GM12878 (cell line): Measurements from ENCODE around the gene HDAC5. TPM values are rescaled to one million over a fixed set of nuclear protein-coding genes. Genes with fewer than 3 reads are reported as not detected.

Source experiments
- ATAC-seq: fragments of 200-7000 bp; cut with Tn5 transposase; 3 replicates; pipeline ENCODE4 v1.9.1; 2020; ENCODE audit warnings: mild to moderate bottlenecking, moderate library complexity
- BruUV-seq: library from RNA; stranded (reverse); fragments of 400-500 nt; replicated peaks from 2 replicates; lab custom pipeline; 2021; lab: Mats Ljungman, UMichigan
- CTCF ChIA-PET: fragments of 300-600 bp; sonication (Branson Sonifier 250); formaldehyde crosslinking; extraction: SDS; loops from one replicate; lab custom pipeline; 2021; ENCODE audit warnings: inconsistent platforms; lab: Yijun Ruan, JAX
- POLR2A ChIA-PET: fragments of 350-600 bp; formaldehyde crosslinking; extraction: SDS; loops from one replicate; lab custom pipeline; 2021; ENCODE audit warnings: inconsistent platforms; lab: Charles Lee
- RAD21 ChIA-PET: fragments of 300-600 bp; sonication (Branson Sonifier 250); formaldehyde crosslinking; loops from one replicate; lab custom pipeline; 2023; ENCODE audit warnings: antibody characterized with exemption; ENCODE audit not compliant: unreplicated experiment; lab: Charles Lee
- SMC1A ChIA-PET: fragments of 300-600 bp; sonication (Branson Sonifier 250); formaldehyde crosslinking; loops from one replicate; lab custom pipeline; 2023; ENCODE audit not compliant: unreplicated experiment, uncharacterized antibody; lab: Charles Lee
- DNase-seq: peaks from one replicate; pipeline ENCODE4 v3.0.0-alpha.2; 2011; ENCODE audit warnings: low read depth, low spot score
- FAIRE-seq: peaks from 3 replicates; lab custom pipeline; 2011; peaks lifted over from hg19 to GRCh38; lab: Jason Lieb, UNC
- H2AFZ ChIP-seq: 2 replicates; pipeline ENCODE4 v1.6.0; 2011; ENCODE audit warnings: low read depth, low read length, control low read depth; ENCODE audit not compliant: control insufficient read depth
- H3K27ac ChIP-seq: 2 replicates; pipeline ENCODE4 v1.5.1; 2011; ENCODE audit warnings: control low read depth; ENCODE audit not compliant: control insufficient read depth, insufficient read depth
- H3K27me3 ChIP-seq, 2 experiments: replicated peaks in 1 of 2; 2 replicates each; pipeline versions ENCODE4 v1.6.0 to v1.6.1; 2011; ENCODE audit warnings: low read length in 1 of 2; ENCODE audit not compliant: control insufficient read depth in 2 of 2, insufficient read depth in 2 of 2
- H3K36me3 ChIP-seq, 2 experiments: 2 replicates each; pipeline ENCODE4 v1.5.1; 2011; ENCODE audit warnings: low read length in 1 of 2; ENCODE audit not compliant: control insufficient read depth in 2 of 2, insufficient read depth in 2 of 2
- H3K4me1 ChIP-seq: 2 replicates; pipeline ENCODE4 v1.6.1; 2011; ENCODE audit warnings: mild to moderate bottlenecking, low read length, moderate library complexity, mixed read lengths; ENCODE audit not compliant: control insufficient read depth, insufficient read depth
- H3K4me2 ChIP-seq: 2 replicates; pipeline ENCODE4 v1.6.0; 2011; ENCODE audit warnings: control low read depth; ENCODE audit not compliant: control insufficient read depth, insufficient read depth
- H3K4me3 ChIP-seq: fragments of 200-600 bp; sonication (generic); 2 replicates; pipeline ENCODE4 v1.5.1; 2016
- H3K79me2 ChIP-seq: 2 replicates; pipeline ENCODE4 v1.6.0; 2011; ENCODE audit warnings: low read length; ENCODE audit not compliant: control insufficient read depth, insufficient read depth
- H3K9ac ChIP-seq: 2 replicates; pipeline ENCODE4 v1.8.0; 2011; ENCODE audit warnings: low read length, control low read depth, mixed read lengths; ENCODE audit not compliant: control insufficient read depth, insufficient read depth
- H3K9me3 ChIP-seq: replicated peaks from 3 replicates; pipeline ENCODE4 v1.5.1; 2011; ENCODE audit warnings: mild to moderate bottlenecking, low read length; ENCODE audit not compliant: control insufficient read depth, insufficient read depth
- H4K20me1 ChIP-seq: 2 replicates; pipeline ENCODE4 v1.6.0; 2011; ENCODE audit not compliant: control insufficient read depth, insufficient read depth
- ATF7 ChIP-seq: fragments of 450-650 bp; IDR thresholded peaks from 2 replicates; pipeline ENCODE4 v1.6.1; 2016; ENCODE audit warnings: low read depth, mild to moderate bottlenecking
- GABPA ChIP-seq: IDR thresholded peaks from 2 replicates; pipeline ENCODE4 v1.6.1; 2014; ENCODE audit warnings: antibody characterized with exemption, low read depth, mild to moderate bottlenecking, inconsistent platforms
- GATAD2B ChIP-seq: fragments of 450-650 bp; conservative IDR thresholded peaks from 2 replicates; pipeline ENCODE4 v1.6.1; 2017; ENCODE audit warnings: low read depth, mild to moderate bottlenecking, moderate library complexity
- RUNX3 ChIP-seq: IDR thresholded peaks from 2 replicates; pipeline ENCODE4 v1.6.1; 2012; ENCODE audit warnings: low read length, inconsistent platforms
- STAT1 ChIP-seq: fragments of 450-650 bp; conservative IDR thresholded peaks from 2 replicates; pipeline ENCODE4 v1.6.1; 2014; ENCODE audit warnings: antibody characterized with exemption, mild to moderate bottlenecking
- WGBS: methylation state at CpG from one replicate; pipeline ENCODE4 v1.1.6; 2016; ENCODE audit warnings: low lambda C conversion rate; ENCODE audit not compliant: insufficient replicate concordance, insufficient coverage; ENCODE audit errors: missing lambda C conversion rate; 5-methylcytosine and 5-hydroxymethylcytosine counted together
- in situ Hi-C: fragments of 300-500 bp; cut with MboI; formaldehyde crosslinking; loops from 9 replicates; pipeline ENCODE4 v1.14.3; 2018; ENCODE audit warnings: mixed read lengths
- intact Hi-C: fragments of 100-400 bp; cut with micrococcal nuclease; formaldehyde crosslinking; loops from one replicate; pipeline ENCODE4 v1.14.2; 2022; ENCODE audit not compliant: unreplicated experiment
- polyA plus RNA-seq, 11 experiments: library from polyadenylated mRNA; depleted of rRNA in 4 of 11; unstranded in 6 of 11; stranded (reverse) in 5 of 11; fragments of >200 nt; fragmentation: Nextera tagmentation in 4 of 11; fragmentation: Illumina TruSeq in 1 of 11; extraction: Ambion mirVana in 4 of 11; extraction: Trizol in 1 of 11; gene quantifications; 1 replicate in 1 of 11; 2 replicates in 10 of 11; pipeline versions ENCODE4 v1.2.1 to v1.2.3, GENCODE V29; 2011 to 2016; ENCODE audit warnings: inconsistent platforms in 2 of 11, missing spikeins in 2 of 11, low read depth in 1 of 11
- total RNA-seq, 4 experiments: library from RNA; depleted of rRNA in 3 of 4; stranded (reverse); fragments of >200 nt in 3 of 4; fragmentation: Illumina TruSeq in 1 of 4; extraction: Trizol in 1 of 4; gene quantifications; 2 replicates each; pipeline versions ENCODE4 v1.2.1 to v1.2.3, GENCODE V29; 2013 to 2021
- TF ChIP-seq, protein P1 (sequence below): fragments of 450-650 bp; IDR thresholded peaks from 2 replicates; pipeline ENCODE4 v1.6.1; 2018; ENCODE audit warnings: mild to moderate bottlenecking, low read depth, moderate library complexity; ENCODE audit not compliant: partially characterized antibody
- TF ChIP-seq, protein P2 (sequence below): fragments of 150-350 bp; IDR thresholded peaks from 2 replicates; pipeline ENCODE4 v1.6.1; 2014; ENCODE audit warnings: mild to moderate bottlenecking, low read depth, low read length

HDAC5 gene
- total and polyA plus RNA-seq, 10 of the 15 experiments (the other 5 are each of a cell fraction or from before 2014, with no cell fraction given) = 1.1 to 58.0 (median 27.3) TPM

DNA sequence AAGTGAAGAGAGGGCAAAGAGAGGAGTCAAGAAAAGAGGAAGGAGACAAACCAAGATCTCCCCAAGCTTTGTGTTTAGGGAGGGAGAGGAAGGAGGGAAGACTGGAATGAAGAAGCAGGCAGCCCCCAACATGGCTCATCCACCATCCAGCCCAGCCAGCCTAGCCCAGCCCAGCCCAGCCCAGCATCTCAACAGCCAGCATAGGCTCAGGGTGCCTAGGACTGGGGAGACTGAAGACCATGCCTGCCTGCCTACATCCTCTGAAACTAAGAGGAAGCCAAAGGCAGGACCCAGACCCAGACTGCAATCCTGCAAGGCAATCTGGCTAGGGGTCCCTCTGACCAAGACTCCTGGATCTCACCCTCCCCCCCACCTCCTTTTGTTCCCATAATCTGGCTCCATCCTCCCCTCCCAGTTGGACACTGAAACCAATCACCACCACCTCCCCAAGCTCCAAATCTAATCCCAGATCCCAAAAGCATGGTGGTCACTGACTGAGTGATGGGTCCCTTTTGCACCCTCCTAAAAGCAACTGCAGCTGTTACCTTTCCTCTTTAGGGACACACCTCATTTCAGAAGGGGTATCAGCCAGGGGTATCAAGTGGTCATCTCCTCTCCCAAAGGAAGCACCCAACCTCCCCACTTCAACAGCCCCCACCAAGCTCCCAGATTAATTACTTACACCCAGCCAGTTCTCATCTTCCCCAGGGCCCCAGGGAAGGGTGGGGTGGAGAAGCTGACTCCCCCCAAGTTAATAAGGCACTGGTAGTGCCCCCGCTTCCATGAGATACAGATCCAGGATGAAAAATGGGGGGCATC is 1.2 kb downstream of the HDAC5 start:
- Histone ChIP-seq H3K4me3 (peak overlapping the region; percentile 95), H3K36me3 (no peaks in the 10 kb centered on the region), H3K79me2 (peaks cover 2% of the 10 kb centered on the region), H3K4me1 (peaks cover 8% of the 10 kb centered on the region; the same call in 1 of the 2 replicates), H3K27me3 (no peaks in the 10 kb centered on the region), H3K9me3 (no peaks in the 10 kb centered on the region), H3K9ac (peak overlapping the region; percentile 74; the same call in 1 of the 2 replicates), H3K27ac (no peak overlapping the region), H4K20me1 (no peaks in the 10 kb centered on the region), H3K4me2 (peak overlapping the region; percentile 92), H2AFZ (no peak overlapping the region)
- CTCF ChIA-PET = interaction anchor here (0.6 to 4.1 kb wide), 13 partner anchors 11 to 567 kb away, joined by 3 to 40 read pairs (median 4); partner anchors contain the start of gene CCDC43
- POLR2A ChIA-PET = interaction anchor here (1.6 to 3.2 kb wide), 2 partner anchors 10 to 64 kb away, joined by 10 to 34 read pairs; partner anchors contain the start of gene TMUB2
- in situ Hi-C loops = loop anchor here (25.0 kb wide), 1 partner anchor 910 kb away; the partner anchor contains the start of gene TMEM106A
- BruUV-seq = TSS peak; percentile 54
- ATAC-seq (no peak), FAIRE-seq (no peak), DNase-seq (no peak)
- 36% methylated on average over 1 of the region's 1 CpG for WGBS
- SMC1A ChIA-PET = interaction anchor here (0.9 to 2.6 kb wide), 5 partner anchors 11 to 64 kb away, joined by 3 to 9 read pairs (median 4); partner anchors contain the start of gene TMUB2
- TF ChIP-seq ATF7 (0 out of 2 replicates have a peak, but pooled peaks have one; percentile 16), RUNX3 (no peak)
- intact Hi-C loops = no loop called here
- RAD21 ChIA-PET = interaction anchor here (1.0 to 1.1 kb wide), 3 partner anchors 10 to 56 kb away, joined by 3 to 4 read pairs (median 3); partner anchors contain the start of gene LSM12

DNA sequence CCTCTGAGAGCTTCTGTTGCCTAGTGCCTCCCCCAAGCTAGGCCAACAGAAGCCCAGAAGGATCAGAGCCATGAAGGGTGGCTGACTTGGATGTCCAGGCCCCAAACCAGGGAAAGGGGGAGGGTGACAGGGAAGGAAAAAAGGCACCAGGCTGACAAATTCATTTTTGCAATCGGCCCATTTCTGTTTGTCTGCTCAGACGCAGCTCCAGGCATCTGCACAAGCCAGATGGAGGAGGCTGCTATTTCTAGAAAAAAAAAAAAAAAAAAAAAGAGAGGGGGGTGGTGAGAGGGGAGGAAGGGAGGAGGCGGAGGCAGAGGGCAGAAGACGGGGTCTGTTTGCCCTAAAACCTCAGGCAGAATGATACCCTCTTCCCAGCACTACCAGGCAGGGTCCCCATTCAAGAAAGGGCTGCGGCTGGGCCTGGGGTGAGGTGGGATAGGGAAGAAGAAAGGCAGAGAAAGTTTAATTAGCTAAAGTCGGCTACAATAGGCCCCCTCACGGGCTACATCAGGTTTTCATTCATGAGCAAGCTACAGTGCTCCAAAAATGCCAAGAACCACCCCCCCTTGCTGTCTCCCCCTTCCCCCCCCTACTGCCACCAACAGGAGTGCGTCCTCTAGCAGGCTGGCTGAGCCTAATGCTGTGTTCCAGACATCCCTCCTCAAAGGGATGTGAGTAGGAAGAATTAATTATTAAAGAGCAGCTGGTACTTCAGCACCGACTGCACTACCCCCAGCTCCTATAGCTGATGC is 2.4 kb downstream of the HDAC5 start:
- BruUV-seq = TSS peak; percentile 11
- in situ Hi-C loops (loop anchor here (25.0 kb wide), 1 partner anchor 909 kb away; the partner anchor contains the start of gene TMEM106A), intact Hi-C loops (no loop called here)
- Histone ChIP-seq H3K36me3 (peaks cover 0 to 1% of the 10 kb centered on the region in 2 experiments; a peak in 1 of 4 replicates), H3K9ac (no peak overlapping the region), H3K9me3 (no peaks in the 10 kb centered on the region), H3K4me1 (peaks cover 8% of the 10 kb centered on the region; the same call in 1 of the 2 replicates), H3K27ac (no peak overlapping the region), H3K27me3 (no peaks in the 10 kb centered on the region), H4K20me1 (no peaks in the 10 kb centered on the region), H2AFZ (no peak overlapping the region), H3K79me2 (peaks cover 2% of the 10 kb centered on the region), H3K4me2 (no peak overlapping the region), H3K4me3 (no peak overlapping the region)
- ATAC-seq (no peak), FAIRE-seq (no peak), DNase-seq (no peak)
- ChIA-PET POLR2A (interaction anchor here (0.7 to 3.2 kb wide), 2 partner anchors 9 to 71 kb away, joined by 3 to 34 read pairs; no protein-coding TSS in a partner anchor), RAD21 (no interaction called here), SMC1A (interaction anchor here (0.6 kb wide), 1 partner anchor 576 kb away, joined by 4 read pairs; no protein-coding TSS in a partner anchor), CTCF (interaction anchor here (0.5 to 4.1 kb wide), 7 partner anchors 10 to 177 kb away, joined by 3 to 40 read pairs (median 3); no protein-coding TSS in a partner anchor)
- WGBS = 58% methylated on average over 8 of the region's 9 CpGs
- TF ChIP-seq GATAD2B (no peak), GABPA (no peak), STAT1 (no peak)
- TF ChIP-seq, protein P1, sequence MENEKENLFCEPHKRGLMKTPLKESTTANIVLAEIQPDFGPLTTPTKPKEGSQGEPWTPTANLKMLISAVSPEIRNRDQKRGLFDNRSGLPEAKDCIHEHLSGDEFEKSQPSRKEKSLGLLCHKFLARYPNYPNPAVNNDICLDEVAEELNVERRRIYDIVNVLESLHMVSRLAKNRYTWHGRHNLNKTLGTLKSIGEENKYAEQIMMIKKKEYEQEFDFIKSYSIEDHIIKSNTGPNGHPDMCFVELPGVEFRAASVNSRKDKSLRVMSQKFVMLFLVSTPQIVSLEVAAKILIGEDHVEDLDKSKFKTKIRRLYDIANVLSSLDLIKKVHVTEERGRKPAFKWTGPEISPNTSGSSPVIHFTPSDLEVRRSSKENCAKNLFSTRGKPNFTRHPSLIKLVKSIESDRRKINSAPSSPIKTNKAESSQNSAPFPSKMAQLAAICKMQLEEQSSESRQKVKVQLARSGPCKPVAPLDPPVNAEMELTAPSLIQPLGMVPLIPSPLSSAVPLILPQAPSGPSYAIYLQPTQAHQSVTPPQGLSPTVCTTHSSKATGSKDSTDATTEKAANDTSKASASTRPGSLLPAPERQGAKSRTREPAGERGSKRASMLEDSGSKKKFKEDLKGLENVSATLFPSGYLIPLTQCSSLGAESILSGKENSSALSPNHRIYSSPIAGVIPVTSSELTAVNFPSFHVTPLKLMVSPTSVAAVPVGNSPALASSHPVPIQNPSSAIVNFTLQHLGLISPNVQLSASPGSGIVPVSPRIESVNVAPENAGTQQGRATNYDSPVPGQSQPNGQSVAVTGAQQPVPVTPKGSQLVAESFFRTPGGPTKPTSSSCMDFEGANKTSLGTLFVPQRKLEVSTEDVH = no peak
- TF ChIP-seq, protein P2, sequence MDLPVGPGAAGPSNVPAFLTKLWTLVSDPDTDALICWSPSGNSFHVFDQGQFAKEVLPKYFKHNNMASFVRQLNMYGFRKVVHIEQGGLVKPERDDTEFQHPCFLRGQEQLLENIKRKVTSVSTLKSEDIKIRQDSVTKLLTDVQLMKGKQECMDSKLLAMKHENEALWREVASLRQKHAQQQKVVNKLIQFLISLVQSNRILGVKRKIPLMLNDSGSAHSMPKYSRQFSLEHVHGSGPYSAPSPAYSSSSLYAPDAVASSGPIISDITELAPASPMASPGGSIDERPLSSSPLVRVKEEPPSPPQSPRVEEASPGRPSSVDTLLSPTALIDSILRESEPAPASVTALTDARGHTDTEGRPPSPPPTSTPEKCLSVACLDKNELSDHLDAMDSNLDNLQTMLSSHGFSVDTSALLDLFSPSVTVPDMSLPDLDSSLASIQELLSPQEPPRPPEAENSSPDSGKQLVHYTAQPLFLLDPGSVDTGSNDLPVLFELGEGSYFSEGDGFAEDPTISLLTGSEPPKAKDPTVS = no peak
